Gastrocnemius medialis (tissue), 4 donors: ENCODE results near the gene MTA1.

ENCODE experiments used
- POLR2A ChIP-seq, 2 donors: fragments of 450-650 bp; IDR thresholded peaks; one replicate each; pipeline ENCODE4 v1.6.1; 2017; ENCODE audit warnings: antibody characterized with exemption in 2 of 2, mild to moderate bottlenecking in 2 of 2, moderate library complexity in 2 of 2
- TF ChIP-seq, protein P1 (sequence below), 5 experiments: fragments of 450-650 bp in 3 of 5; fragments of 200-600 bp in 2 of 5; sonication (generic) in 2 of 5; IDR thresholded peaks in 4 of 5; conservative IDR thresholded peaks in 1 of 5; 1 replicate in 4 of 5; 2 replicates in 1 of 5; pipeline ENCODE4 v1.5.1; 2016 to 2019; ENCODE audit warnings: antibody characterized with exemption in 5 of 5, mild to moderate bottlenecking in 3 of 5, moderate library complexity in 3 of 5

DNA sequence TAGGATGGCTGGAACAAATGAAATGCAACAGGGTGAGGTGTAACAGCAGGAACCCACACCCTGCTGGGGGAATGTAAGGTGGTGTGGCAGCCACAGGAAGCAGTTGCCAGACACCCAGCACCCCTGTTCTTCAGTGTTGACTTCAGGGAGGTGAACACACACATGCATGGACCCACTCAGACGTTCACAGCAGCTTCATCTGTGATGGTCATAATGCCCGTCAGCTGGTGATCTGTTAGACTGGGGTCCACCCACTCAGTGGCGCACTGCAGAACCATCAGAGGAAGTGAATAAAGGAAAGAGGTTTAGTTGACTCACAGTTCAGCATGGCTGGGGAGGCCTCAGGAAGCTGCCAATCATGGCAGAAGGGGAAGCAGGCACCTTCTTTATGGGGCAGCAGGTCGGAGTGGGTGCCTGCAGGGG lies 44.0 kb upstream of the MTA1 start:
- TF ChIP-seq, protein P1, sequence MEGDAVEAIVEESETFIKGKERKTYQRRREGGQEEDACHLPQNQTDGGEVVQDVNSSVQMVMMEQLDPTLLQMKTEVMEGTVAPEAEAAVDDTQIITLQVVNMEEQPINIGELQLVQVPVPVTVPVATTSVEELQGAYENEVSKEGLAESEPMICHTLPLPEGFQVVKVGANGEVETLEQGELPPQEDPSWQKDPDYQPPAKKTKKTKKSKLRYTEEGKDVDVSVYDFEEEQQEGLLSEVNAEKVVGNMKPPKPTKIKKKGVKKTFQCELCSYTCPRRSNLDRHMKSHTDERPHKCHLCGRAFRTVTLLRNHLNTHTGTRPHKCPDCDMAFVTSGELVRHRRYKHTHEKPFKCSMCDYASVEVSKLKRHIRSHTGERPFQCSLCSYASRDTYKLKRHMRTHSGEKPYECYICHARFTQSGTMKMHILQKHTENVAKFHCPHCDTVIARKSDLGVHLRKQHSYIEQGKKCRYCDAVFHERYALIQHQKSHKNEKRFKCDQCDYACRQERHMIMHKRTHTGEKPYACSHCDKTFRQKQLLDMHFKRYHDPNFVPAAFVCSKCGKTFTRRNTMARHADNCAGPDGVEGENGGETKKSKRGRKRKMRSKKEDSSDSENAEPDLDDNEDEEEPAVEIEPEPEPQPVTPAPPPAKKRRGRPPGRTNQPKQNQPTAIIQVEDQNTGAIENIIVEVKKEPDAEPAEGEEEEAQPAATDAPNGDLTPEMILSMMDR (IDR thresholded peaks at IDR 0.05 in 4 of 5, conservative IDR thresholded peaks at IDR 0.05 in 1 of 5), result no peak
- TF ChIP-seq POLR2A (IDR thresholded peaks at IDR 0.05), result no peak
